GM12878 (cell line): ENCODE measurements around the gene L1CAM. TPM values are rescaled to one million over a fixed set of nuclear protein-coding genes. Genes with fewer than 3 reads are reported as not detected.

Source experiments
- ATAC-seq: fragments of 200-7000 bp; cut with Tn5 transposase; 3 replicates; pipeline ENCODE4 v1.9.1; 2020; ENCODE audit warnings: mild to moderate bottlenecking, moderate library complexity
- Bru-seq: library from RNA; stranded (reverse); fragments of 400-500 nt; gene quantifications from one replicate; lab custom pipeline; 2021; lab: Mats Ljungman, UMichigan
- BruChase-seq, 2 experiments: library from RNA; stranded (reverse); fragments of 400-500 nt; gene quantifications; one replicate each; lab custom pipeline; 2021; lab: Mats Ljungman, UMichigan
- BruUV-seq: library from RNA; stranded (reverse); fragments of 400-500 nt; replicated peaks from 2 replicates; lab custom pipeline; 2021; lab: Mats Ljungman, UMichigan
- CTCF ChIA-PET: fragments of 300-600 bp; sonication (Branson Sonifier 250); formaldehyde crosslinking; extraction: SDS; loops from one replicate; lab custom pipeline; 2021; ENCODE audit warnings: inconsistent platforms; lab: Yijun Ruan, JAX
- POLR2A ChIA-PET: fragments of 350-600 bp; formaldehyde crosslinking; extraction: SDS; loops from one replicate; lab custom pipeline; 2021; ENCODE audit warnings: inconsistent platforms; lab: Charles Lee
- RAD21 ChIA-PET: fragments of 300-600 bp; sonication (Branson Sonifier 250); formaldehyde crosslinking; loops from one replicate; lab custom pipeline; 2023; ENCODE audit warnings: antibody characterized with exemption; ENCODE audit not compliant: unreplicated experiment; lab: Charles Lee
- SMC1A ChIA-PET: fragments of 300-600 bp; sonication (Branson Sonifier 250); formaldehyde crosslinking; loops from one replicate; lab custom pipeline; 2023; ENCODE audit not compliant: unreplicated experiment, uncharacterized antibody; lab: Charles Lee
- DNase-seq: peaks from one replicate; pipeline ENCODE4 v3.0.0-alpha.2; 2011; ENCODE audit warnings: low read depth, low spot score
- FAIRE-seq: peaks from 3 replicates; lab custom pipeline; 2011; peaks lifted over from hg19 to GRCh38; lab: Jason Lieb, UNC
- H2AFZ ChIP-seq: 2 replicates; pipeline ENCODE4 v1.6.0; 2011; ENCODE audit warnings: low read depth, low read length, control low read depth; ENCODE audit not compliant: control insufficient read depth
- H3K27ac ChIP-seq: 2 replicates; pipeline ENCODE4 v1.5.1; 2011; ENCODE audit warnings: control low read depth; ENCODE audit not compliant: control insufficient read depth, insufficient read depth
- H3K27me3 ChIP-seq, 2 experiments: replicated peaks in 1 of 2; 2 replicates each; pipeline versions ENCODE4 v1.6.0 to v1.6.1; 2011; ENCODE audit warnings: low read length in 1 of 2; ENCODE audit not compliant: control insufficient read depth in 2 of 2, insufficient read depth in 2 of 2
- H3K36me3 ChIP-seq, 2 experiments: 2 replicates each; pipeline ENCODE4 v1.5.1; 2011; ENCODE audit warnings: low read length in 1 of 2; ENCODE audit not compliant: control insufficient read depth in 2 of 2, insufficient read depth in 2 of 2
- H3K4me1 ChIP-seq: 2 replicates; pipeline ENCODE4 v1.6.1; 2011; ENCODE audit warnings: mild to moderate bottlenecking, low read length, moderate library complexity, mixed read lengths; ENCODE audit not compliant: control insufficient read depth, insufficient read depth
- H3K4me2 ChIP-seq: 2 replicates; pipeline ENCODE4 v1.6.0; 2011; ENCODE audit warnings: control low read depth; ENCODE audit not compliant: control insufficient read depth, insufficient read depth
- H3K4me3 ChIP-seq: fragments of 200-600 bp; sonication (generic); 2 replicates; pipeline ENCODE4 v1.5.1; 2016
- H3K79me2 ChIP-seq: 2 replicates; pipeline ENCODE4 v1.6.0; 2011; ENCODE audit warnings: low read length; ENCODE audit not compliant: control insufficient read depth, insufficient read depth
- H3K9ac ChIP-seq: 2 replicates; pipeline ENCODE4 v1.8.0; 2011; ENCODE audit warnings: low read length, control low read depth, mixed read lengths; ENCODE audit not compliant: control insufficient read depth, insufficient read depth
- H3K9me3 ChIP-seq: replicated peaks from 3 replicates; pipeline ENCODE4 v1.5.1; 2011; ENCODE audit warnings: mild to moderate bottlenecking, low read length; ENCODE audit not compliant: control insufficient read depth, insufficient read depth
- H4K20me1 ChIP-seq: 2 replicates; pipeline ENCODE4 v1.6.0; 2011; ENCODE audit not compliant: control insufficient read depth, insufficient read depth
- BCL3 ChIP-seq: IDR thresholded peaks from 2 replicates; pipeline ENCODE4 v1.6.1; 2011; ENCODE audit warnings: borderline replicate concordance, low read depth, mild to moderate bottlenecking, moderate library complexity, low read length; ENCODE audit not compliant: insufficient read depth, poor library complexity, severe bottlenecking
- MEF2B ChIP-seq: fragments of 450-650 bp; IDR thresholded peaks from 2 replicates; pipeline ENCODE4 v1.6.1; 2018; ENCODE audit warnings: mild to moderate bottlenecking, moderate library complexity; ENCODE audit not compliant: partially characterized antibody, poor library complexity, severe bottlenecking
- MYC ChIP-seq: IDR thresholded peaks from 2 replicates; pipeline ENCODE4 v1.6.1; 2011; ENCODE audit warnings: mild to moderate bottlenecking, low read length, moderate library complexity, inconsistent platforms; ENCODE audit not compliant: insufficient read depth, insufficient replicate concordance, insufficient read length, severe bottlenecking
- NR2F1 ChIP-seq: fragments of 450-650 bp; conservative IDR thresholded peaks from 2 replicates; pipeline ENCODE4 v1.6.1; 2017; ENCODE audit warnings: mild to moderate bottlenecking
- RAD21 ChIP-seq: IDR thresholded peaks from 2 replicates; pipeline ENCODE4 v1.6.1; 2011; ENCODE audit warnings: mild to moderate bottlenecking, low read depth, low read length, moderate library complexity; ENCODE audit not compliant: insufficient read depth
- WGBS: methylation state at CpG from one replicate; pipeline ENCODE4 v1.1.6; 2016; ENCODE audit warnings: low lambda C conversion rate; ENCODE audit not compliant: insufficient replicate concordance, insufficient coverage; ENCODE audit errors: missing lambda C conversion rate; 5-methylcytosine and 5-hydroxymethylcytosine counted together
- in situ Hi-C: fragments of 300-500 bp; cut with MboI; formaldehyde crosslinking; loops from 9 replicates; pipeline ENCODE4 v1.14.3; 2018; ENCODE audit warnings: mixed read lengths
- intact Hi-C: fragments of 100-400 bp; cut with micrococcal nuclease; formaldehyde crosslinking; loops from one replicate; pipeline ENCODE4 v1.14.2; 2022; ENCODE audit not compliant: unreplicated experiment
- long read RNA-seq, 2 experiments: library from polyadenylated mRNA; unstranded; transcript quantifications; one replicate each; pipeline ENCODE4 v2.0.0, GENCODE V29; 2019 to 2020
- polyA minus RNA-seq, 3 experiments: library from RNA; depleted of rRNA, polyadenylated mRNA; stranded (reverse); fragments of >200 nt; gene quantifications; 2 replicates each; pipeline ENCODE4 v1.2.3, GENCODE V29; 2011
- polyA plus RNA-seq, 11 experiments: library from polyadenylated mRNA; depleted of rRNA in 4 of 11; unstranded in 6 of 11; stranded (reverse) in 5 of 11; fragments of >200 nt; fragmentation: Nextera tagmentation in 4 of 11; fragmentation: Illumina TruSeq in 1 of 11; extraction: Ambion mirVana in 4 of 11; extraction: Trizol in 1 of 11; gene quantifications; 1 replicate in 1 of 11; 2 replicates in 10 of 11; pipeline versions ENCODE4 v1.2.1 to v1.2.3, GENCODE V29; 2011 to 2016; ENCODE audit warnings: inconsistent platforms in 2 of 11, missing spikeins in 2 of 11, low read depth in 1 of 11
- total RNA-seq, 4 experiments: library from RNA; depleted of rRNA in 3 of 4; stranded (reverse); fragments of >200 nt in 3 of 4; fragmentation: Illumina TruSeq in 1 of 4; extraction: Trizol in 1 of 4; gene quantifications; 2 replicates each; pipeline versions ENCODE4 v1.2.1 to v1.2.3, GENCODE V29; 2013 to 2021
- TF ChIP-seq, protein P1 (sequence below): IDR thresholded peaks from 2 replicates; pipeline ENCODE4 v1.6.1; 2012; ENCODE audit warnings: low read depth, low read length, improper control_type of control experiment

Gene L1CAM, protein sequence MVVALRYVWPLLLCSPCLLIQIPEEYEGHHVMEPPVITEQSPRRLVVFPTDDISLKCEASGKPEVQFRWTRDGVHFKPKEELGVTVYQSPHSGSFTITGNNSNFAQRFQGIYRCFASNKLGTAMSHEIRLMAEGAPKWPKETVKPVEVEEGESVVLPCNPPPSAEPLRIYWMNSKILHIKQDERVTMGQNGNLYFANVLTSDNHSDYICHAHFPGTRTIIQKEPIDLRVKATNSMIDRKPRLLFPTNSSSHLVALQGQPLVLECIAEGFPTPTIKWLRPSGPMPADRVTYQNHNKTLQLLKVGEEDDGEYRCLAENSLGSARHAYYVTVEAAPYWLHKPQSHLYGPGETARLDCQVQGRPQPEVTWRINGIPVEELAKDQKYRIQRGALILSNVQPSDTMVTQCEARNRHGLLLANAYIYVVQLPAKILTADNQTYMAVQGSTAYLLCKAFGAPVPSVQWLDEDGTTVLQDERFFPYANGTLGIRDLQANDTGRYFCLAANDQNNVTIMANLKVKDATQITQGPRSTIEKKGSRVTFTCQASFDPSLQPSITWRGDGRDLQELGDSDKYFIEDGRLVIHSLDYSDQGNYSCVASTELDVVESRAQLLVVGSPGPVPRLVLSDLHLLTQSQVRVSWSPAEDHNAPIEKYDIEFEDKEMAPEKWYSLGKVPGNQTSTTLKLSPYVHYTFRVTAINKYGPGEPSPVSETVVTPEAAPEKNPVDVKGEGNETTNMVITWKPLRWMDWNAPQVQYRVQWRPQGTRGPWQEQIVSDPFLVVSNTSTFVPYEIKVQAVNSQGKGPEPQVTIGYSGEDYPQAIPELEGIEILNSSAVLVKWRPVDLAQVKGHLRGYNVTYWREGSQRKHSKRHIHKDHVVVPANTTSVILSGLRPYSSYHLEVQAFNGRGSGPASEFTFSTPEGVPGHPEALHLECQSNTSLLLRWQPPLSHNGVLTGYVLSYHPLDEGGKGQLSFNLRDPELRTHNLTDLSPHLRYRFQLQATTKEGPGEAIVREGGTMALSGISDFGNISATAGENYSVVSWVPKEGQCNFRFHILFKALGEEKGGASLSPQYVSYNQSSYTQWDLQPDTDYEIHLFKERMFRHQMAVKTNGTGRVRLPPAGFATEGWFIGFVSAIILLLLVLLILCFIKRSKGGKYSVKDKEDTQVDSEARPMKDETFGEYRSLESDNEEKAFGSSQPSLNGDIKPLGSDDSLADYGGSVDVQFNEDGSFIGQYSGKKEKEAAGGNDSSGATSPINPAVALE
- total RNA-seq (2013; cell fraction: nucleolus; rRNA removed): 1.4 and 1.9 TPM in 2 replicates
- total RNA-seq (2014; rRNA removed): not detected in 2 replicates
- total RNA-seq (2014; rRNA removed; fragmentation: Illumina TruSeq; extraction: Trizol): not detected in 2 replicates
- total RNA-seq (2021): 0.24 and 0.64 TPM in 2 replicates
- 0.05 TPM for polyA plus RNA-seq (2011; ENCODE audit: low read depth)
- 0.12 and 0.22 TPM in 2 replicates for polyA plus RNA-seq (2011; rRNA removed)
- 0.07 TPM in 2 replicates for polyA plus RNA-seq (2011; cell fraction: cytosol; rRNA removed)
- 0.35 and 1.1 TPM in 2 replicates for polyA plus RNA-seq (2011; cell fraction: nucleus; rRNA removed)
- 0.05 and 0.20 TPM in 2 replicates for polyA plus RNA-seq (2012)
- not detected in 2 replicates for polyA plus RNA-seq (2014; fragmentation: Illumina TruSeq; extraction: Trizol)
- not detected for polyA plus RNA-seq (2014; fragmentation: Nextera tagmentation; extraction: Ambion mirVana)
- 0.01 TPM in 1 of 2 replicates, not detected in the other for polyA plus RNA-seq (2014; rRNA removed)
- under 1 TPM; 0.05 to 0.09 TPM for polyA plus RNA-seq (2016; fragmentation: Nextera tagmentation; extraction: Ambion mirVana)
- 0.37 TPM in 1 of 2 replicates, not detected in the other for polyA minus RNA-seq (2011; rRNA and poly(A)+ RNA removed)
- 0.62 and 0.80 TPM in 2 replicates for polyA minus RNA-seq (2011; cell fraction: cytosol; rRNA and poly(A)+ RNA removed)
- polyA minus RNA-seq (2011; cell fraction: nucleus; rRNA and poly(A)+ RNA removed): 0.48 TPM in 2 replicates
- Bru-seq, nascent RNA: percentile 16 among the genes with signal in this experiment
- BruChase-seq, experiment 1, labeled RNA remaining after a 6-hour chase: percentile 32 among the genes with signal in this experiment
- percentile 22 among the genes with signal in this experiment for BruChase-seq, experiment 2, labeled RNA remaining after a 2-hour chase
- long read RNA-seq, experiment 1: 0 reads
- long read RNA-seq, experiment 2: 0 reads

GRCh38 chrX:153885968-153886903 is at the start of gene L1CAM:
TSS of gene L1CAM (minus strand) at chrX:153886173. CDS start at chrX:153875836, 10,337 bp downstream.
- no TSS peak for BruUV-seq
- POLR2A ChIA-PET: interaction anchor here (0.5 kb wide), 1 partner anchor 166 kb away, joined by 7 read pairs; no protein-coding TSS in a partner anchor
- FAIRE-seq (no peak), ATAC-seq (no peak), DNase-seq (no peak)
- H3K79me2 ChIP-seq: no peaks in the 10 kb centered on the region
- no peaks in the 10 kb centered on the region for H3K4me1 ChIP-seq
- no peak within 1 kb of the TSS for H2AFZ ChIP-seq
- H3K9ac ChIP-seq: no peak within 1 kb of the TSS
- H3K27ac ChIP-seq: no peak within 1 kb of the TSS
- in situ Hi-C loops: no loop called here
- no peak for TF ChIP-seq BCL3
- no peak for TF ChIP-seq RAD21
- TF ChIP-seq MYC: no peak
- TF ChIP-seq, protein P1, sequence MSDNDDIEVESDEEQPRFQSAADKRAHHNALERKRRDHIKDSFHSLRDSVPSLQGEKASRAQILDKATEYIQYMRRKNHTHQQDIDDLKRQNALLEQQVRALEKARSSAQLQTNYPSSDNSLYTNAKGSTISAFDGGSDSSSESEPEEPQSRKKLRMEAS: no peak
- no peak for TF ChIP-seq MEF2B
- no peak for TF ChIP-seq NR2F1
- no peak within 1 kb of the TSS for H3K4me3 ChIP-seq
- H3K4me2 ChIP-seq: no peak within 1 kb of the TSS
- 43% methylated on average over 31 of the region's 94 CpGs for WGBS
- intact Hi-C loops: no loop called here
- RAD21 ChIA-PET: no interaction called here
- H3K9me3 ChIP-seq: no peaks in the 10 kb centered on the region
- no peaks in the 10 kb centered on the region for H3K36me3 ChIP-seq
- H4K20me1 ChIP-seq: no peaks in the 10 kb centered on the region
- peaks cover 0 to 2% of the 10 kb centered on the region in 2 experiments; a peak in 3 of 4 replicates for H3K27me3 ChIP-seq
- SMC1A ChIA-PET: no interaction called here
- CTCF ChIA-PET: no interaction called here
